ENCODE measurements around the gene NFATC4.
"Not testable (repeated sequence)": the region's sequence is repeated elsewhere in the genome, so short reads cannot be mapped to it uniquely, and the experiment has no call there.

NFATC4 gene

DNA sequence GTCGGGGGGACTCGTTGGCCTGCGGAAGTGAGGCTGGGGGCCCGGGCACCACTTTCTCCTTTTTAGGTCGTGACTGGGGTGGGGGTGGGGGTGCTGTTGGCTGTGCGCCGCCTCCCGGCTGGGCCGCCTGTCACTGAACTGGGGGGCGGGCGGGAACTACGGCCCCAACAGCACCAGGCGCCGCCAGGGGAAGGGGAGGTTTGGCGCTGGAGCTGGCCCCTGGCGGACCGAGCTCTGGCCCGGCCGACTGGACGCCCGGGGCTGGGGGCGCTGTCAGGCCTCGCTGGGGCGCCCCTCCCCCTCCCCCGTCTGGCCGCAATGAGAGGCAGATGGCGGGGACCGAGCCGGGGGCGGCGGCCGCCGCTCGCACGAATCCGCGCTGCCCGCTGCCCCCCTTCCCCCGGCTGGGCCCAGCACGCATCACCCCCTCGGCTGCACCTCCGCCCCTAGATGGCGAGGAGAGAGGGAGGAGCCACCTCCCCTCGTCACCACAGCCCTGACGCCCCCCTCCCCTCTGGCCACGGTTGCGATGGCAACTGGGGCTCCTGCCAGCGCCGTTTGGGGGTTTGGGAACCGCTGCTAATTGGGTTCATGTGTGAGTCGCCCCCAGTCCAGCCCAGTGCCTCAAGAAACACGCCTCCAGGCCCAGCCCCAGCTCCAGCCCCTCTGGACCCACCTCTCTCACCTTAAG, 723 bp downstream of the NFATC4 start:
- peak; percentile 21 for DNase-seq

- DNase-seq: no peak
These were observed 1.5 kb downstream of the NFATC4 start for GRCh38 chr14:24369463-24369862.

GRCh38 chr14:24369907-24370687, 2.1 kb downstream of the NFATC4 start:
- DNase-seq: no peak

GRCh38 chr14:24370748-24371147, 2.8 kb downstream of the NFATC4 start:
- no peak for DNase-seq

- DNase-seq: not testable (repeated sequence)
These were observed 3.6 kb downstream of the NFATC4 start for GRCh38 chr14:24371605-24372004.

GRCh38 chr14:24372701-24373416, 4.9 kb downstream of the NFATC4 start:
- DNase-seq: no peak

DNA sequence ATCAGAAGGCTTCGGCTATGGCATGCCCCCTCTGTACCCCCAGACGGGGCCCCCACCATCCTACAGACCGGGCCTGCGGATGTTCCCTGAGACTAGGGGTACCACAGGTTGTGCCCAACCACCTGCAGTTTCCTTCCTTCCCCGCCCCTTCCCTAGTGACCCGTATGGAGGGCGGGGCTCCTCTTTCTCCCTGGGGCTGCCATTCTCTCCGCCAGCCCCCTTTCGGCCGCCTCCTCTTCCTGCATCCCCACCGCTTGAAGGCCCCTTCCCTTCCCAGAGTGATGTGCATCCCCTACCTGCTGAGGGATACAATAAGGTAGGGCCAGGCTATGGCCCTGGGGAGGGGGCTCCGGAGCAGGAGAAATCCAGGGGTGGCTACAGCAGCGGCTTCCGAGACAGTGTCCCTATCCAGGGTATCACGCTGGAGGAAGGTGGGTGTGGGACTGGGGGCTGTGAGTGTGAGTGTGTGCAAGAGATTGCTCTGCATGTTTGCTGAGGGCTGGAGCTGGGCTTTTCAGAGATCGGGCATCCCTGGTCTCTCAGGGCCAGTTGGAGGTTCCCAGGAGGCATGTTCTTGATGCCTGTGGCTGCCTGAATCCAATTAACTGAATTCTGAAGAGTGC, 8.6 kb downstream of the NFATC4 start:
- DNase-seq: no peak

- no peak for DNase-seq
These were observed 9.1 kb downstream of the NFATC4 start for GRCh38 chr14:24377126-24377525.

- DNase-seq: no peak
These were observed 9.7 kb downstream of the NFATC4 start for GRCh38 chr14:24377657-24378056.

DNA sequence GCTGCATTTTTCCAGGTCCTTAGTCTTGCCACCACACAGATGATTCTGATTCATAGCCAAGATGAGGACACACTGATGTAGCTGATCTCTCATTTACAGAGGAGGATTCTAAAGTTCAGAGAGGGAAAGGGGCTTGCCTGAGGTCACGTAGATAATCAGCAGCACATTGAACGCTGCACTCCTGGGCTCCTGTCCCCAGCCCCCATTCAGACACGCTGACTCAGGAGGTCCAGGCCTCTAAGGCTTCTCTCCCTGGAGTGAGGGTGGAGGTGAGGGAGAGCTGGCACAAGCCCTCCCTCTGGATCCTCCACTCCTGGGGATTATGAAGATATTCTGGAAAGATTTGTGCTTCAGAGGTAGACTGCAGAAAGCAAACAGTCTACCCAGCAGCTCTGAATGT, 10.3 kb downstream of the NFATC4 start:
- no peak for DNase-seq

DNA sequence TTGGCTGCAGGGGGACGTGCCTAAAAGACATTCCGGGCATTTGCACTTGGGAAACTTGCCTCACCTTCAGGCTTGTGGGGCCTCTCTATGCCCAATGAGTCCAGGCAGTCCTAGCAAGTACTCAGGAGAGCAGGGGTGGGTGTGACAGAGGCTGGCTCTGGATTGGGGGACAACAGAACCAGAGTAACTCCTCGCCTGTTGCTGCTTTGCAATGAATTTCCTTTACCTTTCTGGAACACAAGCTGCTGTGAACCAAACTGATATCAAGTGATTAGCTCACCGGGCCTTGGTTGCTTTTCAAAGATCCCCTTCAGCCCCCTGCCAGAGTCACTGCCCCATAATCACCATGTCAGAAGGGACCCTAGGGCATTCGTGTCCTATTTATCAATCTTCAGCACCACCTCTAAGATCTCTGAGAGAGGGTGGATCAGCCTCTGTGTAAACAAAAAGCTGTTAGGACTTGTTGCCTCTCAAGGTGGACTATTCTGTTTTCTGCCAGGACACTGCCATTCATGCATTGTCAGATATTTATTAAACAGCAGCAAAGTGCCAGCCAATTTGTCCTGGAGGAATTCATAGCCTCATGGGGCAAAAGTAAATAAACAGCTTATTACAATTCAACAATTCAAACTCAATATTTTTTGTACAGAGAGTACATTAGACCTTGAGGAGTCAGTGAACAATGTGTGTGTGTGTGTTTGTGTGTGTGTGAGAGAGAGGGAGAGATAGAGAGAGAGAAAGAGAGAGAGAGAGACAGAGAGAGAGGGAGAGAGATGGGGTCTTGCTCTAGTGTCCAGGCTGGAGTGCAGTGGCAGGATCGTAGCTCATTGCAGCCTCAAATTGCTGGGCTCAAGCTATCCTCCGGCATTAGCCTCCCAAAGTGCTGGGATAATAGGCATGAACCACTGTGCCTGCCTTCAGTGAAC, 11.3 kb downstream of the NFATC4 start:
- DNase-seq: no peak

- no peak for DNase-seq
These were observed 12.1 kb downstream of the NFATC4 start for GRCh38 chr14:24379907-24380730.

GRCh38 chr14:24381363-24382063, 13.5 kb downstream of the NFATC4 start:
- DNase-seq: no peak

DNA sequence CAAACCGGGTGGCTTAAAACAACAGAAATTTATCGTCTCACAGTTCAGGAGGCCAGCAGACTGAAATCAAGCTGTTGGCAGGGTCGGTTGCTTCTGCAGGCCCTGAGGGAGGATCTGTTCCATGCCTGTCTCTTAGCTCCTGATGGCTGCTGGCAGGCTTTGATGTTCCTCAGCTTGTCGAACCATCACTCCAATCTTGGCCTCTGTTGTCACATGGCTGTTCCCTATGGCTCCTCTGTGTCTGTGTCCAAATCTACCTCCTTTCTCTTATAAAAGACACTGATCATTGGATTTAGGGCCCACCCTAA, 14.0 kb downstream of the NFATC4 start:
- DNase-seq: no peak

DNA sequence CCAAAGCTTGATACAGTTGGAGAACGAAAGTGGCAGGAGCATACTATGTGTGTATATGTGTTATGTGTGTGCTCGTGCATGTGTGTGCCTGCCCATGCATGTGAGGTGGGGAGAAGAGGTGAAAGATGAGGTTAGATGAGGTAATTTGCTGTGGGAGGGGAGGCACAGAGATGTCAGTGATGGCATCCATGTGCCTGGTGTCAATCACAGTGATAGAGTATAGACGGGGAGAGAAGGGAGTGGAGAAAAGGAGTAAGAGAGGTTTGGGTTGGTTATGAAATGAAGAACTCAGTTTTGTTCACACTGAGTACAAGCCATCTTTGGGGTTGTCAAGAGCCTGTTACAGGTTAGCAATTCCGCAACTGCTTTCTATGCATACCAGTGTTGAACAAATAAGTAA, 16.2 kb downstream of the NFATC4 start:
- DNase-seq: no peak

GRCh38 chr14:24385524-24385923, 17.5 kb downstream of the NFATC4 start:
- no peak for DNase-seq

GRCh38 chr14:24387009-24387345, 19.0 kb downstream of the NFATC4 start:
- no peak for DNase-seq

DNA sequence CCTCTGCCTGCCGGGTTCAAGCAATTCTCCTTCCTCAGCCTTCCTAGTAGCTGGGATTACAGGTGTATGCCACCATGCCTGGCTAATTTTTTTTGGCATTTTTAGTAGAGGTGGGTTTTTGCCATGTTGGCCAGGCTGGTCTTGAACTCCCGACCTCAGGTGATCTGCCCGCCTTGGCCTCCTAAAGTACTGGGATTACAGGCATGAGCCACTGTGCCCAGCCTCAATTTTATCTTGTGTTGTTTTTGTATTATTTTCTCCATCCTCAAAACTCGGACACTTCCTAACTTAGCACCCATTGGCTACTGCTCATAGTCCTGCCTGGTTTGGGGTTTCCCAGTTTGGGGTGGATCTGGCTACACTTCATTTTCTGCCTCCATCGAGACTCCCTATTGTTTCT, 19.6 kb downstream of the NFATC4 start:
- DNase-seq: not testable (repeated sequence)

GRCh38 chr14:24388474-24389179, 20.6 kb downstream of the NFATC4 start:
- no peak for DNase-seq

GRCh38 chr14:24389226-24389848, 21.4 kb downstream of the NFATC4 start:
- no peak for DNase-seq

Data from stimulated activated naive CD4-positive, alpha-beta T cell treated with Interleukin-2 at 50 U/mL for 16 hours (primary cell).